LoVo (cell line): ENCODE measurements around the gene OSCP1.
"Not testable (repeated sequence)": the region's sequence is repeated elsewhere in the genome, so short reads cannot be mapped to it uniquely, and the experiment has no call there.

ENCODE experiments used
- DNase-seq: peaks from one replicate; pipeline ENCODE4 v3.0.0-alpha.2; 2016; ENCODE audit warnings: low spot score

OSCP1 gene

GRCh38 chr1:36450270-36450918 lies at the start of gene OSCP1:
OSCP1 (minus strand) TSS chr1:36450451; CDS start chr1:36450369, 82 bp downstream.
- peak; percentile 97 for DNase-seq

- no peak for DNase-seq
Observed at GRCh38 chr1:36497207-36497606, 47.0 kb upstream of the OSCP1 start.

GRCh38 chr1:36494971-36495370 lies 44.7 kb upstream of the OSCP1 start:
- DNase-seq = no peak

GRCh38 chr1:36493524-36493923 lies 43.3 kb upstream of the OSCP1 start:
- DNase-seq = no peak

GRCh38 chr1:36492491-36492890 lies 42.2 kb upstream of the OSCP1 start:
- no peak for DNase-seq

- not testable (repeated sequence) for DNase-seq
Observed at GRCh38 chr1:36489258-36490051, 39.2 kb upstream of the OSCP1 start.

GRCh38 chr1:36487906-36488305 lies 37.7 kb upstream of the OSCP1 start:
- no peak for DNase-seq

- not testable (repeated sequence) for DNase-seq
Observed at GRCh38 chr1:36487336-36487725, 37.1 kb upstream of the OSCP1 start.

- DNase-seq = no peak
Observed at GRCh38 chr1:36486439-36487335, 36.4 kb upstream of the OSCP1 start.

- DNase-seq = no peak
Observed at GRCh38 chr1:36486093-36486438, 35.8 kb upstream of the OSCP1 start.

GRCh38 chr1:36484099-36484498 lies 33.8 kb upstream of the OSCP1 start:
- DNase-seq = no peak

- no peak for DNase-seq
Observed at GRCh38 chr1:36482724-36483388, 32.6 kb upstream of the OSCP1 start, which contains the start of gene CSF3R. CSF3R (minus strand) TSS chr1:36482913; CDS start chr1:36479496, 3,417 bp downstream.

- DNase-seq = no peak
Observed at GRCh38 chr1:36481771-36482723, 31.8 kb upstream of the OSCP1 start.

GRCh38 chr1:36481091-36481490 lies 30.8 kb upstream of the OSCP1 start:
- DNase-seq = no peak

- DNase-seq = no peak
Observed at GRCh38 chr1:36480161-36480560, 29.9 kb upstream of the OSCP1 start.

GRCh38 chr1:36479505-36480051 lies 29.3 kb upstream of the OSCP1 start:
- no peak for DNase-seq

GRCh38 chr1:36477615-36478014 lies 27.4 kb upstream of the OSCP1 start:
- DNase-seq = not testable (repeated sequence)

- no peak for DNase-seq
Observed at GRCh38 chr1:36476945-36477344, 26.7 kb upstream of the OSCP1 start.

- no peak for DNase-seq
Observed at GRCh38 chr1:36475910-36476604, 25.8 kb upstream of the OSCP1 start.

GRCh38 chr1:36475341-36475740 lies 25.1 kb upstream of the OSCP1 start:
- DNase-seq = no peak
